Activated T-cell treated with anti-CD3 and anti-CD28 coated beads, Interleukin-2, amount 50 U/mL, for 72 hours (primary cell): ENCODE results near the gene DNAH2. TPM values are rescaled to one million over a fixed set of nuclear protein-coding genes. Genes with fewer than 3 reads are reported as not detected.

Experiments
- ATAC-seq, 2 donors: fragments of 150-1000 bp; cut with Tn5 transposase; replicated peaks in 1 of 2; 2 replicates each; pipeline ENCODE4 v1.10.0; 2021; ENCODE audit warnings: moderate library complexity in 2 of 2, mild to moderate bottlenecking in 1 of 2
- DNase-seq, 2 donors: peaks; one replicate each; pipeline ENCODE4 v3.0.0; 2021 to 2022; ENCODE audit warnings: mixed read lengths in 1 of 2
- H3K27ac Mint-ChIP-seq: one replicate; pipeline ENCODE4 v1.8.0; 2022; ENCODE audit warnings: mild to moderate bottlenecking, moderate library complexity, mixed read lengths
- H3K27me3 Mint-ChIP-seq: one replicate; pipeline ENCODE4 v1.8.0; 2022; ENCODE audit warnings: low read depth, mixed read lengths
- H3K36me3 Mint-ChIP-seq, 2 donors: one replicate each; pipeline ENCODE4 v1.8.0; 2022; ENCODE audit warnings: mixed read lengths in 2 of 2, mild to moderate bottlenecking in 1 of 2; ENCODE audit not compliant: insufficient read depth in 2 of 2
- H3K4me1 Mint-ChIP-seq: one replicate; pipeline ENCODE4 v1.8.0; 2022; ENCODE audit warnings: low read depth, mixed read lengths
- H3K4me3 Mint-ChIP-seq, 2 donors: one replicate each; pipeline ENCODE4 v1.8.0; 2022; ENCODE audit warnings: mild to moderate bottlenecking in 2 of 2, mixed read lengths in 2 of 2, moderate library complexity in 2 of 2
- H3K9me3 Mint-ChIP-seq, 2 donors: one replicate each; pipeline ENCODE4 v1.8.0; 2022; ENCODE audit warnings: mixed read lengths in 2 of 2
- total RNA-seq, 2 donors: library from RNA; stranded (reverse); gene quantifications; one replicate each; pipeline ENCODE4 v1.2.3, GENCODE V29; 2022

Gene DNAH2
- total RNA-seq, 2 donors from 2014 or later, result 0.05 to 0.07 TPM

DNA sequence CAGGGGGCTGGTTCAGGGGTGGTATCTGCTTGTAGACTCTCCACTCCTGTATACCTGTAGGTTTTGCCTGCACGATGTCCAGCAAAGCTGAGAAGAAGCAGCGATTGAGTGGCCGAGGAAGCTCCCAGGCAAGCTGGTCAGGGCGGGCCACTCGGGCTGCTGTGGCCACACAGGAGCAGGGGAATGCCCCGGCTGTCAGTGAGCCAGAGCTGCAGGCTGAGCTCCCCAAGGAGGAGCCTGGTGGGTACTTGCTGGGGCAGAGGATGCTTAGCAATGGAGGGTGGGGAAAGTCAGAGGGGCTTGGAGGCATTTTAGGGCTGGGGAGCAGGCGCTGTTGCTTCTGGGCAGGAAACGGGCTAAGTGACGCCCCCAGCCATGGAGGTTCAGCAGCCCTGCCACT lies 2.1 kb downstream of the DNAH2 start:
- no peaks in the 10 kb centered on the region for H3K9me3 Mint-ChIP-seq
- no peaks in the 10 kb centered on the region for H3K36me3 Mint-ChIP-seq
- DNase-seq (no peak), ATAC-seq (no peak)
- peaks cover 23% of the 10 kb centered on the region for H3K4me1 Mint-ChIP-seq
- peaks cover 78% of the 10 kb centered on the region for H3K27me3 Mint-ChIP-seq
- no peak overlapping the region for H3K27ac Mint-ChIP-seq
- H3K4me3 Mint-ChIP-seq, result no peak overlapping the region

DNA sequence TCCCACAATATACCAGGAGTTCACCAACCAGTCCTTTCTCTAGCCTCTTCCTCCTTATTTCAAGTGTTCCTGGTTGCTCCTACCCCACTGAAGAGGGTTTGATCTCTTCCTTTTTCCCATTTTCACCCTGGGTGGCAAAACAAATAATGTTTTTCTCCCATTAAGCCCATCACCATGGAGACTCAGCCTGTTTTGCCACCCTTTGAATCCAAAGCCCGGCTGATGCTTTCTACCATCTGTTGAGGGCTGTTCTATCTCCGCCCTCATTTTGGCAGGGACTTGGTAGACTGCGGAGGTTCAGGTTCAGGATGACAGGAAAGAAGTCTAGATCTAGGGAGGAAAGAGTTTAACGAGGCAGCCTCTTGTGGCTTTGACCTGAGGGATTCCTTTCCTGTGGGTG lies 2.6 kb downstream of the DNAH2 start:
- Mint-ChIP-seq H3K27ac (no peak overlapping the region), H3K36me3 (no peaks in the 10 kb centered on the region), H3K27me3 (peaks cover 78% of the 10 kb centered on the region), H3K4me1 (peaks cover 23% of the 10 kb centered on the region), H3K4me3 (no peak overlapping the region), H3K9me3 (no peaks in the 10 kb centered on the region)
- DNase-seq (no peak), ATAC-seq (no peak)

DNA sequence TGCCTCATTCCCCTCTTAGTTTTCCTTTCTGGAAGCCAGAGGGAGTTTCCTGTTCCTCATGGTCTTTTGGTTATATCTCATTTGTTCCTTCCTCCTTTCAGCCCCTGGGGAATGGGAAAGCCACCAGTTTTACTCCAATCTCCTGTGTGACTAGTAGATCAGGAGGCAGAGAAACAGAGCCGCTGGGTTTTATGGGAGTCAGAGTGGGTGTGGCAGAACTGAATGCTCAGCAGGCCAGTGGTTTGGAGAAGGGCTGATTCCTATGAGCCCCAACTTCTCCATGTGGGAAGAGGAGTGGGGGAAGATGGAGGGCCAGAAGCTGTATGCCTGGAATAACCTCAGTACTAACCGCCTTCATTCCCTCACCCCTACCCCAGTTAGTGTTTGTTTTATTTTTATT lies 4.1 kb downstream of the DNAH2 start:
- H3K36me3 Mint-ChIP-seq, result no peaks in the 10 kb centered on the region
- H3K27ac Mint-ChIP-seq, result no peak overlapping the region
- no peak overlapping the region for H3K4me3 Mint-ChIP-seq
- DNase-seq (no peak), ATAC-seq (no peak)
- peaks cover 66% of the 10 kb centered on the region for H3K27me3 Mint-ChIP-seq
- H3K9me3 Mint-ChIP-seq, result no peaks in the 10 kb centered on the region
- H3K4me1 Mint-ChIP-seq, result peaks cover 18% of the 10 kb centered on the region

DNA sequence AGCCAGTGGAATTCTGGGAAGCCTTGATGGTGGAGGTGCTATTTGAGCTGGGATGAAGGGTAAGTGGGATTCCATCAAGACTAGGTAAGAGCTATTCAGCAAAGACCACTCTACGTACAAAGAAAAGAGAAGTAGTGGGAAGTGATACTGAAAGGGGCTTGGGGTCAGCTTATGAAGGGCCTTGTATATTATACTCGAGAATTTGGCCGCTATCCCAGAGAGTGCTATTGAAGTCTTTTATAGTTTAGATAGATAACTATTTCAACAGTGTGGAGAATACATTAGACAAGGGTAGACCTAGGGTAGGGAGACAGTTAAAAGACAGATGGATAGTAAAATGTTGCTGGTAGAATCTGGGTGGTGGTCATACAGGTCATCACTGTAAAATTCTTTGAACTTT lies 10.3 kb downstream of the DNAH2 start:
- no peak overlapping the region for H3K4me3 Mint-ChIP-seq
- no peak overlapping the region for H3K27ac Mint-ChIP-seq
- no peaks in the 10 kb centered on the region for H3K4me1 Mint-ChIP-seq
- ATAC-seq, result no peak
- DNase-seq, result no peak
- H3K27me3 Mint-ChIP-seq, result peaks cover 14% of the 10 kb centered on the region
- no peaks in the 10 kb centered on the region for H3K9me3 Mint-ChIP-seq
- H3K36me3 Mint-ChIP-seq, result no peaks in the 10 kb centered on the region

DNA sequence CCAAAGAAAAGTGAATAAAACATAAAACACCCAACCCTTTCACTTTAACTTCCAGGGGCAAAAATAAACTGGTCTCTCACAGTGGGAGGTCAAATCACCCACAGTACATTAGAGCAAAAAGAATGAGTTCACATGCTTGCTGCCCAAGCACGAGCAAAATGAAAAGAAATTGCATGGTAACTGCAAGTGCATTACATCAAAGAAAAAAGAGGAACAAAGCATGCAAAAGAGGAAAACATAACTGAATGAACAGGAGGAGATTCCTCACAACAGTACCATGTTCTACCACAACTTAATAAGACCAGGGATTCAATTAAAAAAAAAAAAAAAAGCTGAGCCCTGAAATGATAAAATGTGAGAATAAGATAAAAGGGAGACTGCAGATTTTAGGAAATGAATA lies 12.3 kb downstream of the DNAH2 start:
- Mint-ChIP-seq H3K36me3 (no peaks in the 10 kb centered on the region), H3K4me1 (no peaks in the 10 kb centered on the region), H3K9me3 (no peaks in the 10 kb centered on the region), H3K27ac (no peak overlapping the region), H3K27me3 (peaks cover 7% of the 10 kb centered on the region), H3K4me3 (no peak overlapping the region)
- ATAC-seq, result no peak
- no peak for DNase-seq

DNA sequence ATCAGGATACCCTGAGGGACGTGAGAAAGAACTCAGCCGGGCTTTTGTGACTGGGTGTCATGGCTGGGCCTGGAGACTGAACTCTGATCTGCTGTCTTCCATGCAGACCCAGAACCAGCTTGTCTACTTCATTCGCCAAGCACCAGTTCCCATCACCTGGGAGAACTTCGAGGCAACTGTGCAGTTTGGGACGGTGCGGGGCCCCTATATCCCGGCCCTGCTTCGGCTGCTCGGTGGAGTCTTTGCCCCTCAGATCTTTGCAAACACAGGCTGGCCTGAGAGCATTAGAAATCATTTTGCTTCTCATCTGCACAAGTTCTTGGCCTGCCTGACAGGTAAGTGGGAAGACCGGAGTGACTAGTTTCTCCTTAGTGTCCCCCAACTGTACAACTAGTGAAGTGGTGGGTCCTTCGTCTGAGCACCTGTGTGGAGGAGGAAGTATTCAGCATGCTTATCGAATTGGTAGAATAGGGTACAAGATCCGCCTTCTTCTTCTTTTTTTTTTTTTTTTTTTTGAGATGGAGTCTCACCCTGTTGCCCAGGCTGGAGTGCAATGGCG lies 15.5 kb downstream of the DNAH2 start:
- no peak for DNase-seq
- no peak for ATAC-seq
- peaks cover 8% of the 10 kb centered on the region for H3K27me3 Mint-ChIP-seq
- H3K36me3 Mint-ChIP-seq, result no peaks in the 10 kb centered on the region
- no peaks in the 10 kb centered on the region for H3K4me1 Mint-ChIP-seq
- H3K4me3 Mint-ChIP-seq, result no peak overlapping the region
- no peaks in the 10 kb centered on the region for H3K9me3 Mint-ChIP-seq
- H3K27ac Mint-ChIP-seq, result no peak overlapping the region

DNA sequence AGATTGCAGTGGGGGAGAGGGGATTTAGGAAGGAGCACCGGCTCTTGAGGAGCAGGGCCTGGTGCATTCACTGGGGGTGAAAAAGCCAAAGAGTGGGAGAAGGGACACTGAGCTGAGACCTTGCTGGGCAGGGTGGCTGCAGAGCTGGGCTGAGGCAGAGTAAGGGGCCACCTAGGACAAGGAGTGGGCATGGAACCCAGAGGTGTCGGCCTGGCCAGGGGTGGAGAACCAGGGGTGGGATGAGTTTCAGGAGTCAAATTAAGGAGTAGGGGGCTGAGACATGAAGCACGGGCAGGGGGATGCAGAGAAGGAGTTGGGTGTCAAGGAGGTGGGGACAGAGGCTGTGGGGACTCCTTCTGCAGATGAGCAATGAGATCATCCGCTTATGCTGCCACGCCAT lies 20.1 kb downstream of the DNAH2 start:
- Mint-ChIP-seq H3K4me1 (no peaks in the 10 kb centered on the region), H3K4me3 (no peak overlapping the region), H3K27me3 (peaks cover 26% of the 10 kb centered on the region), H3K27ac (no peak overlapping the region), H3K36me3 (no peaks in the 10 kb centered on the region), H3K9me3 (no peaks in the 10 kb centered on the region)
- no peak for DNase-seq
- ATAC-seq, result no peak

DNA sequence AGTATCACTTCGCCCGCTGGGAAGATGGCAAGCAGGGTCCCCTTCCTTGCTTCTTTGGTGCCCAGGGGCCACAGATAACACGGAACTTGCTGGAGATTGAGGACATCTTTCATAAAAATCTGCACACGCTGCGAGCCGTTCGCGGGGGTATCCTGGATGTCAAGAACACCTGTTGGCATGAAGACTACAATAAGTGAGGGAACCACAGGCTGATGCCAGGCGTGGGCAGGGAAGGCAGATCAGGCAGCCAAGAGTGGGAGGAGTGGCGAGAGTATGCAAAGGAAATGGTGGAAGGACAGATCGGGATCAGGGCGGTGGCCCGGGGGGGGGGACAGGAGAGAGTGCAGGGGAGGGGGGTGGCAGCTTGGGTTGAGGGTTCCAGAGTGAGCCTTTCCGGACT lies 22.2 kb downstream of the DNAH2 start:
- no peaks in the 10 kb centered on the region for H3K4me1 Mint-ChIP-seq
- no peaks in the 10 kb centered on the region for H3K9me3 Mint-ChIP-seq
- DNase-seq (no peak), ATAC-seq (no peak)
- H3K27ac Mint-ChIP-seq, result no peak overlapping the region
- no peaks in the 10 kb centered on the region for H3K36me3 Mint-ChIP-seq
- H3K4me3 Mint-ChIP-seq, result no peak overlapping the region
- peaks cover 26% of the 10 kb centered on the region for H3K27me3 Mint-ChIP-seq

DNA sequence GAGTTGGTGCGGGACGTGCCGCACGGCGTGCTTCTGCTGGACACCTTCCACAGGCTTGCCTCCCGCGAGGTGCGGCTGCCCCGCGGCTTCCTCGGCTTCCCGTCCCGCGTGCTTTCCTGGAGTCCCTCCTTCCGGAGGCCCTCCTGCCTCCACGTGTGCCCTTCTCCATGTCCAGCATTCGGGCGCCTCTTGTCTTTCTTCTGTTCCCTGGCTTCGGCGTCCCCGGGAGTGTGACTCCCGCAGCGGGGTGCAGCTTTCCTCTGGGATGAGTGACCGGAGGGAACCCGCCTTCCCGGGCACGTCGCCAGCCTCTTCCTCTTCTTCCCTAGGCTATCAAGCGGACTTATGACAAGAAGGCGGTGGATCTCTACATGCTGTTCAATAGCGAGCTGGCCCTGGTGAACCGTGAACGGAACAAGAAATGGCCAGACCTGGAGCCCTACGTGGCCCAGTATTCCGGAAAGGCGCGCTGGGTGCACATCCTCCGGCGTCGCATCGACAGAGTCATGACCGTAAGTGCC lies 23.0 kb downstream of the DNAH2 start:
- H3K4me3 Mint-ChIP-seq, result no peak overlapping the region
- H3K27ac Mint-ChIP-seq, result no peak overlapping the region
- DNase-seq, result no peak
- no peaks in the 10 kb centered on the region for H3K9me3 Mint-ChIP-seq
- ATAC-seq, result no peak
- H3K4me1 Mint-ChIP-seq, result no peaks in the 10 kb centered on the region
- H3K36me3 Mint-ChIP-seq, result no peaks in the 10 kb centered on the region
- H3K27me3 Mint-ChIP-seq, result peaks cover 26% of the 10 kb centered on the region

DNA sequence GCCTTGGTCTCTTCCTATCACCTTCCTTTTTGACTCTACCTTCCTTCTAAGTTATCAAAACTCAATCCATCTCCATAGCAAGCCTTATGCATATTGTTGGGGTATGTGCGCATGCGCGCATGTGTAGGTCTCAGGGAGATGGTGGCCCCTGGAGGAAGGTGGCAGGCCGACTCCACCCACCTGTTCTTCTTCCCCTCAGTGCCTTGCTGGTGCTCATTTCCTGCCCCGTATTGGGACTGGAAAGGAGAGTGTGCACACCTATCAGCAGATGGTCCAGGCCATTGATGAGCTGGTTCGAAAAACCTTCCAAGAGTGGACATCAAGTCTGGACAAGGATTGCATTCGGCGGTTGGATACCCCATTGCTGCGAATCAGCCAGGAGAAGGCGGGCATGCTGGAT lies 25.2 kb downstream of the DNAH2 start:
- Mint-ChIP-seq H3K36me3 (no peaks in the 10 kb centered on the region), H3K4me3 (no peak overlapping the region), H3K27me3 (peaks cover 18% of the 10 kb centered on the region), H3K27ac (no peak overlapping the region), H3K9me3 (no peaks in the 10 kb centered on the region), H3K4me1 (no peaks in the 10 kb centered on the region)
- ATAC-seq, result no peak
- no peak for DNase-seq

DNA sequence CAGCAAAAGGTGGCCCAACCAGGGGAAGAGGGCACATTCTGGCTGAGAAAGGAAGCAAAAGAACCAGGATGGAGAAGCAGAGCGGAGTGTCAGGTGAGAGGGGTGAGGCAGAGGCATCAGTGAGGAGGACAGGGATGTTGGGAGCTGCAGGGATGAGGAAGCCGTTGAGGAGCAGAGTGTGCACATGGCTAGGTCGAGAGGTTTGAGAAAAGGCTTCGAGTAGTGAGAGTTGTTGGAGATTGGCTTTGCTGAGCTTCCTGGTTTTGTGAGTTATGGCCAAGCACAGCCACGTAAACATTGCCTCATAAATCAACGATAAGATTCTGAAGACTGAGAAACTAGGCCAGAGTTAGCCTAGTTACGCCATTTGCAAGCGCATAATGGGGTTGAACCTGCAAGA lies 26.9 kb downstream of the DNAH2 start:
- H3K9me3 Mint-ChIP-seq, result no peaks in the 10 kb centered on the region
- H3K36me3 Mint-ChIP-seq, result no peaks in the 10 kb centered on the region
- no peak overlapping the region for H3K27ac Mint-ChIP-seq
- no peaks in the 10 kb centered on the region for H3K4me1 Mint-ChIP-seq
- H3K27me3 Mint-ChIP-seq, result peaks cover 15% of the 10 kb centered on the region
- ATAC-seq, result no peak
- DNase-seq, result no peak
- H3K4me3 Mint-ChIP-seq, result no peak overlapping the region

DNA sequence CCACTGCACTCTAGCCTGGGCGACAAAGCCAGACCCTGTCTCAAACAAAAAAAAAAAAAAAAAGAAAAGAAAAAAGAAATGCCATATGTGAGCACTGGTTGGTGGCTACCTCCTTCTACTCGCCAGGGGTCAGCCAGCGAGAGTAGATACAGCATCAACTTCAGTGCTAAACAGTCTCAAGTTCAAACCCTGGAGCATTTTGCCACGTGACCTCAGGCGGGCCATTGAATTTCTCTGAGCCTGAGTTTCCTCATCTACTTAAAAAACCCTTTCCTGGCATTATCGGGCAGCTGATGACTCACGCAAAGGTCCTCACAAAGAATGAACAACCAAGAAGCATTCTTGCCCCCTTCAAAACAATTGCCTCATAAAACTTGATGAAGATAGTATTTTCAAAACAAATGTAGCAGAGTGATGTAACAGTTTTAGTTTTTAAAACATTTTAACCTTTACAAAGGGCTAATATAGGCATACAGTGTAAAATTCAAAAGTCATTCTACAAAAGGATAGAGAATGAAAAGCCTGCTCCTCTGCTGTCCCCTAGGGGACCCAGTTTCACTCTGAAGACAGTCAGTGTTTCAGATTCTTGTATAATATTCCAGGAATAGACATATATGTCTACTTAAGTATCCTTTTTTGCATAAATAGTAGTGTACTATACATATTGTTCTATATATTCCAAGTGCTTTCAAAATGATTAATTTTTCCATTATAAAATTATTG lies 28.4 kb downstream of the DNAH2 start:
- H3K9me3 Mint-ChIP-seq, result no peaks in the 10 kb centered on the region
- ATAC-seq (no peak), DNase-seq (no peak)
- H3K4me3 Mint-ChIP-seq, result no peak overlapping the region
- no peak overlapping the region for H3K27ac Mint-ChIP-seq
- peaks cover 2% of the 10 kb centered on the region for H3K27me3 Mint-ChIP-seq
- H3K4me1 Mint-ChIP-seq, result no peaks in the 10 kb centered on the region
- H3K36me3 Mint-ChIP-seq, result no peaks in the 10 kb centered on the region

DNA sequence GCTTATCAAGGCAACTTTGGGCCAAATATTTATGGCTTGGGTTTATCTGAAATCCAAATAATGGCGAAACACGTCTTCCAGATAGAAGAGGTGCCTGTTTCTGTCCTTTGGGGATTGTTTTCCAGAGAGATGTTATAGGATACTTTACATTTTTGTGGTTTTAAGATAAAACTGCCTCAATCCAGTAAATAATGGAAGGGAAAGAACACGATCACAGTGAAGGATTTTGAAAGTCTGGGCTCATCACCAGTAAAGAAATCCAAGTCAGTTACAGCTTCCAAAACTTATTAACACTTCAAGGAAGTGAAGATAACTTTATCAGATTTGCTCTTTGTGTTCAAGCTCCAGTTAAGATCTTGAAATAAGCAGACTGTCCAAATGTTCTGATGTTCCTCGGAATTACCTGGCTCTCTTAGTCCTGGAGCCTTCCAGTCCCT lies 30.1 kb downstream of the DNAH2 start:
- DNase-seq (no peak), ATAC-seq (no peak)
- Mint-ChIP-seq H3K27me3 (no peaks in the 10 kb centered on the region), H3K9me3 (no peaks in the 10 kb centered on the region), H3K27ac (no peak overlapping the region), H3K4me1 (no peaks in the 10 kb centered on the region), H3K4me3 (no peak overlapping the region), H3K36me3 (no peaks in the 10 kb centered on the region)
